ENCODE results near the gene HEG1.

GRCh38 chr3:125011941-125012340, 43.9 kb downstream of the HEG1 start:
- TF ChIP-seq, protein P1, sequence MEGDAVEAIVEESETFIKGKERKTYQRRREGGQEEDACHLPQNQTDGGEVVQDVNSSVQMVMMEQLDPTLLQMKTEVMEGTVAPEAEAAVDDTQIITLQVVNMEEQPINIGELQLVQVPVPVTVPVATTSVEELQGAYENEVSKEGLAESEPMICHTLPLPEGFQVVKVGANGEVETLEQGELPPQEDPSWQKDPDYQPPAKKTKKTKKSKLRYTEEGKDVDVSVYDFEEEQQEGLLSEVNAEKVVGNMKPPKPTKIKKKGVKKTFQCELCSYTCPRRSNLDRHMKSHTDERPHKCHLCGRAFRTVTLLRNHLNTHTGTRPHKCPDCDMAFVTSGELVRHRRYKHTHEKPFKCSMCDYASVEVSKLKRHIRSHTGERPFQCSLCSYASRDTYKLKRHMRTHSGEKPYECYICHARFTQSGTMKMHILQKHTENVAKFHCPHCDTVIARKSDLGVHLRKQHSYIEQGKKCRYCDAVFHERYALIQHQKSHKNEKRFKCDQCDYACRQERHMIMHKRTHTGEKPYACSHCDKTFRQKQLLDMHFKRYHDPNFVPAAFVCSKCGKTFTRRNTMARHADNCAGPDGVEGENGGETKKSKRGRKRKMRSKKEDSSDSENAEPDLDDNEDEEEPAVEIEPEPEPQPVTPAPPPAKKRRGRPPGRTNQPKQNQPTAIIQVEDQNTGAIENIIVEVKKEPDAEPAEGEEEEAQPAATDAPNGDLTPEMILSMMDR (IDR thresholded peaks at IDR 0.05): no peak
- no peak for TF ChIP-seq POLR2A (IDR thresholded peaks at IDR 0.05)

Measured in heart left ventricle (tissue), 13 donors.